GM18951 (cell line): ENCODE data around the gene ZNF831.

Experiments used
- POLR2A ChIP-seq: IDR thresholded peaks from 4 replicates; pipeline ENCODE4 v1.6.1; 2011; ENCODE audit warnings: mild to moderate bottlenecking; ENCODE audit not compliant: insufficient read length, insufficient read depth; ENCODE audit errors: extremely low read depth
- in situ Hi-C: fragments of 300-500 bp; cut with MboI; formaldehyde crosslinking; loops from one replicate; pipeline ENCODE4 v1.12.0; 2022; ENCODE audit warnings: low sequenced_read_pairs, mixed read lengths, inconsistent platforms; ENCODE audit not compliant: unreplicated experiment

ZNF831 gene

DNA sequence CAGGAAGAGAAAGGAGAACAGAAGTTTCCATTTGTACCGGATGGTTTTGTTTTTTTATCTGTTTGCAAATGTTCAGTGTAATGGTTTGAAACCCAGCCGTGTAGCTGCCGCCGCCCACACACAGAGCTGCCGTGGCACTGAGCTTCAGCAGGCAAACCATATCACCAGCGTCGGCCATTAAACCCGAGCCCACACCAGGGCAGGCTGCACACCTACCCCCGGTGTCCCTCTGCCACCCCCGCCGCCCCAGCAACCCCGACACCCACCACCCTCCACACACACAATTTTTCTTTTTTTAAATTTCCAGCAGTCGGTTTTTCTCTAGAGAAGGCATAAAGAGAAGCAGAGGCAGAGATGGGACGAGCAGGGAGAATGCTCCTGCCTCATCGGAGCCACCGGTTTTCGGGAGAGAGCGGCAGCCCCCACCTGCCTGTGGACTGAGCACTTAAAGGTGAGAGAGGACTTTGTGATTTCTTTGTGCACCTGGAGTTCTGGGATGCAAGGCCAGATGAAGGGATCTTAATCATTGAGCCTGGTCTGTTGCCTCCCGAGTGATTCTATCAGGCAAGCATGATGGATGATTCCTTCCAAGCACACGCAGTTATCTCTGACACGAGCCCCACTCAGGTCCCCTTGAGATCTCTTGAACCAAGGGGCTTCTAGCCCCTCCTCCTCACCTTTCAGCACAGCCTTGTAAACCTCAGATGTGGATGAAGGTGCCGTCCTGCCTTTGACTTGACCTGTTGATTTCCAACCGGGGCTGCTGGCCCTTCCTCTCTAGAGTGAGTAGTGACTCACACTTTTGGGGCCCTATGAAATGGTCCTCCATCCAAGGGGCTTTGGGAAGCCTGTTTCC is 17.5 kb upstream of the ZNF831 start:
- no peak for TF ChIP-seq POLR2A
- in situ Hi-C loops = no loop called here

DNA sequence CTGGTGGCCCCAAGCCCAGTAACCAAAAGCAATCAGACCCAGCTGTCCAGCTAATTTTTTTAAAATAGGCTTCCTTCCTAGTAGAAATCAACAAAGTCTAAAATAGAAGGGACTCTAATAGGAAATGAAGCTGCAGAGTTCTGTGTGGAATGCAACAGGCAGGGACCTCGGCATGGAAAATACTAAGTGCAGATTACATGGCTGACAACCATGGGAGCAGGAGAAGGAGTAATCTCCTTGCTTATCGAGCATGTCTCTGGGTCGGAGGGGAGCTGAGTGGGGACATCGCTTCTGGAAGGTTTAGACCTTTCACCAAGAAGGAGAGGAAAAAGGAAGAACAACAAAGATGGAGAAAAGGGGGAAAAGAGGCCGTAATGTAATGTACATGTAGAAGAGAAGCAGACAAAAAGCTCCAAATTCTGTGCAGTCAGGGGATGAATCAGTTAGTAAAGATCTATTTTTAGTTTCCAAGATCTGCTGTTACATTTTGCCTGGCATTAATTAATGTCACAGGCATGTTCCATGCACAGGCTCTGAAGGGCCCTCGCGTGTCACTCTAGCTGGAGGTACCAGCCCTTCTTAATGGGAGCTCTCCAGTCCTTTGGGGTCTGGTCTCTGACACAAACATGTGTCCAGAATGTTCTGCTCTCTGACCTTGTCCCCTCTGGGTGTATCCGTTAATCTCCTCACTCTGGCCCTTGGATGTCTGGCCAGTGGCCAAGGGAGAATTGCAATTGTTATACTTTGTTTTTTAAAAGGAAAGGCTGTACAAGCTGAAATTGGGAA is 16.6 kb upstream of the ZNF831 start:
- no peak for TF ChIP-seq POLR2A
- in situ Hi-C loops = no loop called here

DNA sequence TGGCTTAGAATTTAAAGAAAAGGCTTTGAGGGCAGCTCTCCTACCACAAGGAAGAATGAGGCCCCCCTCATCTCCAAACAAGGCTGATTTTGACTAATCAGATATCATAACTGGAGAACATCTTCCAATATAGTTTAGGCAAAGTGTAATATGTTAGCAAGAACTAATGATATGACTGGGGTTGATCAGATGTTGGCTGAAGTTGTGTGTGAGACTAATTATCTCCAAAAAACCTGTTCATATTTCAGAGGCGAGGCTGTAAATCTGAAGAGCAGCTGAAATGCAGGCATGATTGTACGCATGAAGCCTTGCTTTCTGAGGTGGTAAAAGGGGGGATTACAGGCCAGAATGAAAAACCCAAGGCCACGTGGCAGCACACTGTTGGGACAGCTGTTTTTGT is 16.0 kb upstream of the ZNF831 start:
- no peak for TF ChIP-seq POLR2A
- in situ Hi-C loops = no loop called here

DNA sequence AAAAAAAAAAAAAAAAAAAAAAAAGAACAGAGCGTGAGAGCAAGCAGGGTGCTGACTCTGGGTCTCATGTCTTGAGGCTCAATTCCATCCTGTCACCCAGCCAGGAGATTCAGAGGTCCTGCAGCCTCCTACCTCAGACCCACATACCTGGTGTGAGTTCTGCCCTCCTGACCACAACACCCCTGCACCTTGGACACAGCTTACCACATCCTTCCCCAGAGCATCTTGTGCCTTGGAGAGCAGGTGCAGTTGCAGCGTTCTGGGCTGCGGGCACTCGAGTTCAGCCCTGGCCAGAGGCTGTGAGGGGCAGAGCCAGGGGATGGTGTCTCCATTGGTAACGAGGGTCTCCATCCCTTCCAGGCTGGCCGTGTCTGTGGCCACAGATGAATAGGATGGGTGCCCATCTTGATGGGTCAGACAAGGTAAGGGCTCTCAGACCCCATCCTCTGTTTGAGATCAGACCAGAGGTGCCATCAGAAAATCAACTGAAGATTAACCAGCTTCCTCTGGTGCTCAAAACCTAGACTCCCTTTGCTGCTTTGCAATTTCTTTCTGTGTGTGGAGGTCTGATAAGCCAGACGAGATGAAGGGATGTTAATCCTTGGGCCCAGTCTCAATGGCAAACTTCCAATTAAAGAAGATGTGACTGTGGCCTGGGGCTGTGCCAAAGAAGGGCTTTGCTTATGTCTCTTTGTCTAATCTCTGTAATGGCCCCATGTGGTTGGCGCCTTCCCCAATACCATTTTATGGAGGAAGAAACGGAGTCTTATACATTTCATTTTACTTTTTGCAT is 14.7 kb upstream of the ZNF831 start:
- in situ Hi-C loops = no loop called here
- no peak for TF ChIP-seq POLR2A

DNA sequence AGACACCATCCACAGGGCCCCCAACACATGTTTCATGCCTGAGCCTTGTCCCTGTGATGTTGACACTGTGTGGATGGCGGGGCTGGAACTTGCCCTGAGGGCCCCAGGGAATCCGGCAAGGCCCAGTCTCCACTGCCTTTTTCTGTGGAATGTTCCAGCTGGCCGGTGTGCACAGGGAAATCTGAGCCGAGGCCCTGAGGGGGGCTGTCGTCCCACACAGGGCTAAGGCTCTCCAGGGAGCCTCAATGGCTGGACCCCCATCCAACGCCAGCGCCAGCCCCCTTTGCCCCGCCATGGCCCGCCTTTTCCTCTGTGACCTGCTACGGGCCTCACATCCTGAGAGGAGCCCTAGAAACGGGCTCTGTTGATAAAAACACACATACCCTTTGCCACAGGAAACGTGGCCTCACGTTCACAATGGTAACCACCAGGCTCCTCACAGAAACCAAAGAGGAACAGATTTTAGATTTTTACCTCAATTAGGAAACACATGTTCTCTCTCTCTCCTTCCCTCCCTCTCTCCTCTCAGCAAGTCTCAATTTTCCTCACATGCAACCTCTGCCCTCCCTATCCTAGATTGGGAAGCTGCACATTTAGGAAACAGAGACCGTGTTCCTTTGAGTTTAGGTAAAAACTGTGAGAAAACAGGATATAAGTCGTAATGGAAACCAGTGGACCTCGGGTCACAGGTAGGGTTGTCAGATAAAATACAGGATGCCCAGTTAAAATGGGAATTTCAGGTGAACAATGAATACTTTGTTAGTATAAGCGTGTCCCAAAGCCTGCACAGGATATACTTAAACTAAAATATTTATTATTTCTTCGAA is 13.7 kb upstream of the ZNF831 start:
- in situ Hi-C loops = no loop called here
- no peak for TF ChIP-seq POLR2A

DNA sequence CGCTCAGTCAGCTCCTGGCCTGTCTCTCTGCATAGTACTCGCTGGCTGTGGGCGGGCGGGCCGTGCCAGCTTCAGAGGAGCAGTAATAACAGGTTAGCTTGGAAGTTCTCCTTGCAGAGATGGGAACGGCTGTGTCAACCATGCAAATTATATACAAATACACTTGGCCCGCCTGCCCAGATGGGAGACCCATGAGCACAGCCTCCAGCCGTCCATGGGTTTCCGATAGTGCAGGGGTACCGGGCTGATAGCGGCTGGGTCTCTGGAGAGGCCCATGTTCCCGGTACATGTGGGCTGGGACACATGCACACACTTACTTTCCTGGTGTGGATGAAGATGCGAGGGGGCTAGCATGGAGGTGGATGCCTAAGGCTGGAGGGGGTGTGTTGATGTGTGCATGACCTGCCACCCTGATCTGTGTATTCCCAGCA is 12.8 kb upstream of the ZNF831 start:
- in situ Hi-C loops = no loop called here
- no peak for TF ChIP-seq POLR2A

DNA sequence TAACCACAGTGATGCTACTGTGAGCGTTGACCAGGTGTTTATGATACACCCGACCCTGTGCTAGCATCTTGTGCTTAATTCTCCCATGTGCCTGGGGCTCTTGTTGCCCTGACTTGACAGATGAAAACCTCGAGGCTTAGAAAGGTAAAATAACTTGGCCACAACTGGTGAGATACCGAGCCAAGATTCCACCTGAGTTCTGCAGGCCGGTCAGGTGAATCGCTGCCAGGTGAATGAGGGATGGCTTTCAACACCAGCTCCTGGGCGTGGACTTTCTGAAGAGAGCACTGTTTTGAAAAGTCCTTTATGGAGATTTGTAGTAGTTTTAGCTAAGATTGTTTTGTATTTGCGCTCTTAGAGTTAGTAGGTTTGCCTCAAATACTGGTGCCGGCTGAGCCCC is 12.2 kb upstream of the ZNF831 start:
- no peak for TF ChIP-seq POLR2A
- in situ Hi-C loops = no loop called here

DNA sequence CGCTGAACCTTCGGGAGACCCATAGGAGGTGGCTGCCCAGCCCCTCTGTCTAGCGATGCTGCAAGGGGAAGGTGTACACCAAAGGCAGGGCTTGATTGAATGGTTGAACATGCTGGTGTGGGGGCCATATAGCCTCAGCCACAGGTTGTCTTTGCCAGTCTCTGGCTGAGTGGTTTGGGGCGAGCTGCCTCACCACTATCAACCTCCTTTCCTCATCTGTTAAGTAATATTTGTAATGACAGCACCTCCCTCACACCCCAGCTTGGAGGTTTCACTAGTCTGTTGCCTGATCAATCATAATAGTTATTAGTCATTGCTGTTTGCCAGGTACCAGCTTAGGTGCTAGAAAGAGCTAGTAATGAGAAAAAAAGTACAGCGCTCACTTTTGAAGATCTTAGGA is 11.8 kb upstream of the ZNF831 start:
- in situ Hi-C loops = no loop called here
- TF ChIP-seq POLR2A = no peak

DNA sequence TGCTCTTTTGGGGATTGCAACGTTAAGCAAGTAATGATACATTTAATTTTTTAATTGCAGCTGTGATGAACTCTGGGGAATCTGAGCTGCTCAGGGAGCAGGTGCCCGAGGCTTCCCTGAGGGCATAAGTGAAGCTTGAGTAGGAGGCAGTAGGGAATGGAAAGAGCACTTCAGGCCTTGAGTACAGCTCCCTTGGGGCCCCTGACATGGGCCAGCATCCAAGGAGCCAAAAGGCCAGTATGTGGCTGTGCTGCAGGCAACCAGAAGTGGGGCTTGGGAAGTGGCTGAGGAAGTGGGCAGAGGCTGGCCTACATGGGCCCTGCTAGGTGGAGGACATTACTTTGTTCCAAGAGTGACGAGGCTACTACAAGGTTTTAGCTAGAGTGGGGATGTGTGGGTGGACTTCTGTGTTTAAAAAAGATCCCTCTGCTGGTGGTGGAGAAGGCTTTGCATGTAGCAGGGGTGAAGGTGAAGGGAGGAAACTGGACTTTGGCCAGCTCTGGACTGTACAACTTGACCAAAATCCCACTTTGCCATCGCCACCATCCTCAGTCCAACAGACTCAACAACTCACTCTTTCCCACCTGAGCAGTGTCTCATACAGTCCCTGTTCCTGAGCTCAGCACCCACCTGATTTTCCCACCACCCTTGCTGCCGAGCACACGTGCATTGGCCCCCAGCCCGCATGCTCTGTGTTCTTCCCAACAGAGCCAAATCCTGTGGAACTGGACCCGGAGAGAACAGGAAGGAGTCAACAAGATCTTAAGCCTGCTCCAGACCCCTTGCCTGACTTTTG is 10.9 kb upstream of the ZNF831 start:
- in situ Hi-C loops = no loop called here
- no peak for TF ChIP-seq POLR2A

DNA sequence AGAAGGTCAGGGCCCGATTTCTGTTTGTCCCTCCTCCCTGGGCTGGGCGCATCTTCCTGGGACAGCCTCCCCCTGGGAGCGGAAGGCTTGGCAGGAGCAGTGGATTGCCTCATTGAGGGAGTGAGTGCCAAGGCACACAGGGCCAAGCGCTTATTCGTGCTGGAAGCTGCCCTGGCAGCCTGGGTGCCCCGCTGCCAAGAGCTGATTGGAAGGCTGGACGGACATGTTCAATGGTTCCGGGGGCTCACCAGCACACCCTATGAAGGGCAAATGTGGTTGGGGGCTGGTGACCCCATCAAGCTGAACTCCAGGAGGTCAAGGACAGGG is 10.3 kb upstream of the ZNF831 start:
- TF ChIP-seq POLR2A = no peak
- in situ Hi-C loops = no loop called here

DNA sequence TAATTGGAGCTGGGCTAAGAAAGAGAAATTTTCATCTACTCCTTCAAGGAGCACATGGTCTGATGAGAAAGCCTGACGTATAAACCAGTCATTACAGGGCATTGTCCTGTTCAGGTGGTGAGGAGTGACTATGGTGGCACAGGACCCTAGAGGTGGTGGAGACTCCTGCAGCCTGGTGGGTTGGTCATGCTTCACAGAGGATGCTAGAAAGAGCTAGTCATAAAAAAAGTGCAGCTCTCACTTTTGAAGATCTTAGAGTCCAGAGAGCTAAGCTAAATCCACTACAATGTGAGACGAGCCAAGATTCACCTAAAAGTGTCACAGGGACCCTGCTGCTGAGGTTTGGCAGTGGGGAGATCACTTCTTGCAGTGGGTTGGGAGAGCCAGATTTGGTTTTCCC is 9.8 kb upstream of the ZNF831 start:
- no peak for TF ChIP-seq POLR2A
- in situ Hi-C loops = no loop called here

DNA sequence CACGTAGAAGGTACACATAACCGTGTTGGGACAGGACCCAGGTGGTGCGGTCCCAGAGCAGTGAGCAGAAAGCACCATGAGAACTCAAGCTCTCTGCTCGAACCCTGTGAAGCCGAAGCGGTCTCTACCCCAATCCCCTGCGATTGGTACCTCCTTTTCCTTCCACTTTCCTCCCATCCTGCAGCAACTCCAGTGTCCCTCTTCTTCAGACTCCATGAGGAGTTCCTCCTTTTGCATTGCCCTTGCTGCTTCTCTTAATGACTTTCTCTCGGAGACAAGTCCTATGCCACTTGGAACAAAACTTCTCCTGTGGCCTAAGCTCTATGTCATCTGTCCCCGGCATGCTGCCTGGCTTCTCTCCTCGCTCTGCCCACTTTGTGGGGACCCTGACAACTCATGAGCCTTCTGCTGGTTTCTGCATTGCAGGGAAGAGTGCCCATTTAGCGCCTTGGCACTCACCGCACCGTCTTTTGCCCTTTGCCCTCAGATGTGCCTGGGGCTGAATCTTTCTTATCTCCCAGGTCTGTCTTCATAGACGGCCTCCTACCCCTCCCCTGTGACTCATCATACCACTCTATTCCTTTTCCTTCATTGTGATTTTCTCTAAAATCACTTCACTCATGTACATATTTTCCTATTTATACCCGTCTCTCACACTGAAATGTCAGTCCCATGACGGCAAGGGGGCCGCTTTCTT is 9.2 kb upstream of the ZNF831 start:
- no peak for TF ChIP-seq POLR2A
- in situ Hi-C loops = no loop called here

DNA sequence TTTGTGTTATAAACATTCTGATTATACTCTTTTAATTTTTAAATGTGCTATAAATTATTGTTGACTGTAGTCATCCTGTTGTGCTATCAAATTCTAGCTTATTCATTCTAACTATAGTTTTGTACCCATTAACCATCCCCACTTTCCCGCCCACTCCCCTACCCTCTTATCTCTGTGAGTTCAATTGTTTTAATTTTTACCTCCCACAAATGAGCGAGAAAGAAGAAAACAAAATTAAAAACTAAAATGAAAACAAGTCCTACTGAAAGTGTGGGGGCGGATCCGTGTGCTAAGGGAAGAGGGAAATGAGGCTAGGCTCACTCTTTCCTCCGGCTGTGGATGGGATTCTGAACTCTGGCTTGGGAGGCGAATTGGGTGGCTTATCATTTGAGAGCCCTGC is 6.6 kb upstream of the ZNF831 start:
- TF ChIP-seq POLR2A = no peak
- in situ Hi-C loops = no loop called here
